ENCODE data around the gene CALHM5. TPM values are rescaled to one million over a fixed set of nuclear protein-coding genes. Genes with fewer than 3 reads are reported as not detected.

The CALHM5 gene
- total and polyA plus RNA-seq, 9 of the 15 experiments (the other 6 are each of a cell fraction or from before 2014, with no cell fraction given), result under 0.01 to 0.05 (median 0.02) TPM; not detected in 2

GRCh38 chr6:116492331-116493067 is 18.9 kb upstream of the CALHM5 start (continued):
- TF ChIP-seq ETV6 (IDR thresholded peaks at IDR 0.05; ENCODE audit: borderline replicate concordance in 1 of 2, low read depth in 2 of 2, low read length in 1 of 2), result no peak
- TF ChIP-seq ETV6 (CRISPR knock-in tag; IDR thresholded peaks at IDR 0.05; ENCODE audit: borderline replicate concordance), result no peak
- TF ChIP-seq, protein P1, sequence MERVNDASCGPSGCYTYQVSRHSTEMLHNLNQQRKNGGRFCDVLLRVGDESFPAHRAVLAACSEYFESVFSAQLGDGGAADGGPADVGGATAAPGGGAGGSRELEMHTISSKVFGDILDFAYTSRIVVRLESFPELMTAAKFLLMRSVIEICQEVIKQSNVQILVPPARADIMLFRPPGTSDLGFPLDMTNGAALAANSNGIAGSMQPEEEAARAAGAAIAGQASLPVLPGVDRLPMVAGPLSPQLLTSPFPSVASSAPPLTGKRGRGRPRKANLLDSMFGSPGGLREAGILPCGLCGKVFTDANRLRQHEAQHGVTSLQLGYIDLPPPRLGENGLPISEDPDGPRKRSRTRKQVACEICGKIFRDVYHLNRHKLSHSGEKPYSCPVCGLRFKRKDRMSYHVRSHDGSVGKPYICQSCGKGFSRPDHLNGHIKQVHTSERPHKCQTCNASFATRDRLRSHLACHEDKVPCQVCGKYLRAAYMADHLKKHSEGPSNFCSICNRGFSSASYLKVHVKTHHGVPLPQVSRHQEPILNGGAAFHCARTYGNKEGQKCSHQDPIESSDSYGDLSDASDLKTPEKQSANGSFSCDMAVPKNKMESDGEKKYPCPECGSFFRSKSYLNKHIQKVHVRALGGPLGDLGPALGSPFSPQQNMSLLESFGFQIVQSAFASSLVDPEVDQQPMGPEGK (CRISPR knock-in tag; IDR thresholded peaks at IDR 0.05; ENCODE audit: borderline replicate concordance), result no peak
- TF ChIP-seq CREM (IDR thresholded peaks at IDR 0.05; ENCODE audit: low read depth), result peak; percentile 82
- 0 out of 4 replicates have a peak, but pooled peaks of 1 of the 2 experiments have one; percentile 70 for TF ChIP-seq ZMIZ1 (IDR thresholded peaks at IDR 0.05; ENCODE audit: low read depth in 2 of 2, low read length in 2 of 2)
- no peak for TF ChIP-seq CHD4 (IDR thresholded peaks at IDR 0.05; ENCODE audit: insufficient read depth, insufficient replicate concordance, low read depth, low read length, poor library complexity, severe bottlenecking)
- TF ChIP-seq ZKSCAN8 (CRISPR knock-in tag; IDR thresholded peaks at IDR 0.05), result no peak; the same call in 1 of the 2 replicates
- no peak for TF ChIP-seq ZBTB7A (IDR thresholded peaks at IDR 0.05; ENCODE audit: borderline replicate concordance, control insufficient read depth, low read depth, low read length)
- TF ChIP-seq CHCHD3 (CRISPR knock-in tag; IDR thresholded peaks at IDR 0.05), result no peak
- TF ChIP-seq DDX20 (tag; IDR thresholded peaks at IDR 0.05; ENCODE audit: low read depth), result no peak
- TF ChIP-seq, protein P2, sequence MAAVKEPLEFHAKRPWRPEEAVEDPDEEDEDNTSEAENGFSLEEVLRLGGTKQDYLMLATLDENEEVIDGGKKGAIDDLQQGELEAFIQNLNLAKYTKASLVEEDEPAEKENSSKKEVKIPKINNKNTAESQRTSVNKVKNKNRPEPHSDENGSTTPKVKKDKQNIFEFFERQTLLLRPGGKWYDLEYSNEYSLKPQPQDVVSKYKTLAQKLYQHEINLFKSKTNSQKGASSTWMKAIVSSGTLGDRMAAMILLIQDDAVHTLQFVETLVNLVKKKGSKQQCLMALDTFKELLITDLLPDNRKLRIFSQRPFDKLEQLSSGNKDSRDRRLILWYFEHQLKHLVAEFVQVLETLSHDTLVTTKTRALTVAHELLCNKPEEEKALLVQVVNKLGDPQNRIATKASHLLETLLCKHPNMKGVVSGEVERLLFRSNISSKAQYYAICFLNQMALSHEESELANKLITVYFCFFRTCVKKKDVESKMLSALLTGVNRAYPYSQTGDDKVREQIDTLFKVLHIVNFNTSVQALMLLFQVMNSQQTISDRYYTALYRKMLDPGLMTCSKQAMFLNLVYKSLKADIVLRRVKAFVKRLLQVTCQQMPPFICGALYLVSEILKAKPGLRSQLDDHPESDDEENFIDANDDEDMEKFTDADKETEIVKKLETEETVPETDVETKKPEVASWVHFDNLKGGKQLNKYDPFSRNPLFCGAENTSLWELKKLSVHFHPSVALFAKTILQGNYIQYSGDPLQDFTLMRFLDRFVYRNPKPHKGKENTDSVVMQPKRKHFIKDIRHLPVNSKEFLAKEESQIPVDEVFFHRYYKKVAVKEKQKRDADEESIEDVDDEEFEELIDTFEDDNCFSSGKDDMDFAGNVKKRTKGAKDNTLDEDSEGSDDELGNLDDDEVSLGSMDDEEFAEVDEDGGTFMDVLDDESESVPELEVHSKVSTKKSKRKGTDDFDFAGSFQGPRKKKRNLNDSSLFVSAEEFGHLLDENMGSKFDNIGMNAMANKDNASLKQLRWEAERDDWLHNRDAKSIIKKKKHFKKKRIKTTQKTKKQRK (IDR thresholded peaks at IDR 0.05; ENCODE audit: borderline replicate concordance, low read depth, low read length), result no peak
- no peak for TF ChIP-seq ZFX (CRISPR knock-in tag; IDR thresholded peaks at IDR 0.05)
- TF ChIP-seq MTA2 (IDR thresholded peaks at IDR 0.05; ENCODE audit: low read depth), result peak; percentile 75
- no peak for TF ChIP-seq ZNF707 (CRISPR knock-in tag; conservative IDR thresholded peaks at IDR 0.05)
- TF ChIP-seq, protein P3, sequence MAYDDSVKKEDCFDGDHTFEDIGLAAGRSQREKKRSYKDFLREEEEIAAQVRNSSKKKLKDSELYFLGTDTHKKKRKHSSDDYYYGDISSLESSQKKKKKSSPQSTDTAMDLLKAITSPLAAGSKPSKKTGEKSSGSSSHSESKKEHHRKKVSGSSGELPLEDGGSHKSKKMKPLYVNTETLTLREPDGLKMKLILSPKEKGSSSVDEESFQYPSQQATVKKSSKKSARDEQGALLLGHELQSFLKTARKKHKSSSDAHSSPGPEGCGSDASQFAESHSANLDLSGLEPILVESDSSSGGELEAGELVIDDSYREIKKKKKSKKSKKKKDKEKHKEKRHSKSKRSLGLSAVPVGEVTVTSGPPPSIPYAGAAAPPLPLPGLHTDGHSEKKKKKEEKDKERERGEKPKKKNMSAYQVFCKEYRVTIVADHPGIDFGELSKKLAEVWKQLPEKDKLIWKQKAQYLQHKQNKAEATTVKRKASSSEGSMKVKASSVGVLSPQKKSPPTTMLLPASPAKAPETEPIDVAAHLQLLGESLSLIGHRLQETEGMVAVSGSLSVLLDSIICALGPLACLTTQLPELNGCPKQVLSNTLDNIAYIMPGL (CRISPR knock-in tag; IDR thresholded peaks at IDR 0.05), result no peak
